ENCODE measurements around the gene NOVA1.

The NOVA1 gene

GRCh38 chr14:26526137-26526536, 71.7 kb downstream of the NOVA1 start:
- TF ChIP-seq PATZ1 (CRISPR knock-in tag; IDR thresholded peaks at IDR 0.05; ENCODE audit: borderline replicate concordance): no peak
- no peak for TF ChIP-seq TOX (CRISPR knock-in tag; IDR thresholded peaks at IDR 0.05; ENCODE audit: borderline replicate concordance)
- no peak for TF ChIP-seq BACH2 (CRISPR knock-in tag; IDR thresholded peaks at IDR 0.05; ENCODE audit: borderline replicate concordance)
- TF ChIP-seq ZNF8 (CRISPR knock-in tag; IDR thresholded peaks at IDR 0.05): no peak
- TF ChIP-seq ZFP30 (CRISPR knock-in tag; IDR thresholded peaks at IDR 0.05): no peak
- no peak for TF ChIP-seq ZFP3 (CRISPR knock-in tag; IDR thresholded peaks at IDR 0.05)
- peak; percentile 52 for TF ChIP-seq ISL1 (CRISPR knock-in tag; IDR thresholded peaks at IDR 0.05)
- ATAC-seq: no peak

GRCh38 chr14:26525085-26525484, 72.7 kb downstream of the NOVA1 start:
- TF ChIP-seq TCF4 (CRISPR knock-in tag; IDR thresholded peaks at IDR 0.05; ENCODE audit: borderline replicate concordance) (peak; percentile 75; the same call in 1 of the 2 replicates), CSDC2 (CRISPR knock-in tag; IDR thresholded peaks at IDR 0.05) (no peak)
- no peak for ATAC-seq

DNA sequence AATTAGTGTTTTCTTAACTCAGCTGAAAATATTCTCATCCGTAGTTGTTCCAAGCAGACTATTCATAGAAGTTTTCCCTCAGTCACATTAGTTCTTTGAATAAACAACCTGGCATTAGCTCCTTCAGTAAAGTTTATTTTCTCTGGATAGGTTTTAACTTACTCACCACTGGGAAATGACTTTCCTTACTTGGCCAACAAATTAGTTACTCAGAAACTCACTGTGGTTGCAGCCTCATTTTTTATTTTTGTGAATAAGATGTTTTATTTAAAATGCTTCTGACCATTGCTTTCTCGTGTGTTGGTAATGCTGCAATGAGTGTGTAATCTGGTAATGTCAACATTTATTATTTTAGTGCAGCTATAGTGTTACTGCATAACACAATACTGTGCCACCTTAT, 74.9 kb downstream of the NOVA1 start:
- TF ChIP-seq, protein P1, sequence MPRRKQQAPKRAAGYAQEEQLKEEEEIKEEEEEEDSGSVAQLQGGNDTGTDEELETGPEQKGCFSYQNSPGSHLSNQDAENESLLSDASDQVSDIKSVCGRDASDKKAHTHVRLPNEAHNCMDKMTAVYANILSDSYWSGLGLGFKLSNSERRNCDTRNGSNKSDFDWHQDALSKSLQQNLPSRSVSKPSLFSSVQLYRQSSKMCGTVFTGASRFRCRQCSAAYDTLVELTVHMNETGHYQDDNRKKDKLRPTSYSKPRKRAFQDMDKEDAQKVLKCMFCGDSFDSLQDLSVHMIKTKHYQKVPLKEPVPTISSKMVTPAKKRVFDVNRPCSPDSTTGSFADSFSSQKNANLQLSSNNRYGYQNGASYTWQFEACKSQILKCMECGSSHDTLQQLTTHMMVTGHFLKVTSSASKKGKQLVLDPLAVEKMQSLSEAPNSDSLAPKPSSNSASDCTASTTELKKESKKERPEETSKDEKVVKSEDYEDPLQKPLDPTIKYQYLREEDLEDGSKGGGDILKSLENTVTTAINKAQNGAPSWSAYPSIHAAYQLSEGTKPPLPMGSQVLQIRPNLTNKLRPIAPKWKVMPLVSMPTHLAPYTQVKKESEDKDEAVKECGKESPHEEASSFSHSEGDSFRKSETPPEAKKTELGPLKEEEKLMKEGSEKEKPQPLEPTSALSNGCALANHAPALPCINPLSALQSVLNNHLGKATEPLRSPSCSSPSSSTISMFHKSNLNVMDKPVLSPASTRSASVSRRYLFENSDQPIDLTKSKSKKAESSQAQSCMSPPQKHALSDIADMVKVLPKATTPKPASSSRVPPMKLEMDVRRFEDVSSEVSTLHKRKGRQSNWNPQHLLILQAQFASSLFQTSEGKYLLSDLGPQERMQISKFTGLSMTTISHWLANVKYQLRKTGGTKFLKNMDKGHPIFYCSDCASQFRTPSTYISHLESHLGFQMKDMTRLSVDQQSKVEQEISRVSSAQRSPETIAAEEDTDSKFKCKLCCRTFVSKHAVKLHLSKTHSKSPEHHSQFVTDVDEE (CRISPR knock-in tag; IDR thresholded peaks at IDR 0.05): no peak
- TF ChIP-seq CSRNP3 (CRISPR knock-in tag; IDR thresholded peaks at IDR 0.05) (no peak), TCF4 (CRISPR knock-in tag; IDR thresholded peaks at IDR 0.05; ENCODE audit: borderline replicate concordance) (no peak), SNAI2 (CRISPR knock-in tag; IDR thresholded peaks at IDR 0.05) (no peak), ARNTL (CRISPR knock-in tag; IDR thresholded peaks at IDR 0.05; ENCODE audit: borderline replicate concordance, low read depth) (no peak), PATZ1 (CRISPR knock-in tag; IDR thresholded peaks at IDR 0.05; ENCODE audit: borderline replicate concordance) (no peak), ZFP30 (CRISPR knock-in tag; IDR thresholded peaks at IDR 0.05) (no peak), RARB (CRISPR knock-in tag; IDR thresholded peaks at IDR 0.05) (no peak), ISL1 (CRISPR knock-in tag; IDR thresholded peaks at IDR 0.05) (no peak)
- no peak for ATAC-seq

DNA sequence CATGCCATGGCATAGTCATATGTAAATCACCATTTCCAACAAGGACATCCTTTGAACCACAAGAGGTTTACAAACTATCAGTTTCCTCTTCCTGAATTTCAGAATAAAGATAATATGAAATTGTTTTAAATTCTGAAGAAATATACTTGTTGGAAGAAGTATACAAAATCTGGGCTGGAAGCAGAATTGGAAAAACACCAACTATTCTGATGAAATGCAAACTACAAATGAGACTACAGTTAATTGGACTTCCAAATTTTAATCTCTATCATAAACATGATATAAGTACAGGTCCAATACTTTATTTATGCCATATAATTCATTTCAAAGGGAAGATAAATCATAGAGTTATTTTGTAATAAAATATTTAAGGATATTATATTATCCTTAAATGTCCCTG, 80.1 kb downstream of the NOVA1 start:
- no peak for ATAC-seq
- no peak for TF ChIP-seq ISL1 (CRISPR knock-in tag; IDR thresholded peaks at IDR 0.05)
- TF ChIP-seq PPARA (CRISPR knock-in tag; IDR thresholded peaks at IDR 0.05; ENCODE audit: borderline replicate concordance): no peak
- TF ChIP-seq CSDC2 (CRISPR knock-in tag; IDR thresholded peaks at IDR 0.05): no peak
- TF ChIP-seq PATZ1 (CRISPR knock-in tag; IDR thresholded peaks at IDR 0.05; ENCODE audit: borderline replicate concordance): no peak
- TF ChIP-seq BACH2 (CRISPR knock-in tag; IDR thresholded peaks at IDR 0.05; ENCODE audit: borderline replicate concordance): no peak
- TF ChIP-seq RARB (CRISPR knock-in tag; IDR thresholded peaks at IDR 0.05): no peak
- TF ChIP-seq GLIS3 (CRISPR knock-in tag; IDR thresholded peaks at IDR 0.05): no peak
- no peak for TF ChIP-seq ZFP3 (CRISPR knock-in tag; IDR thresholded peaks at IDR 0.05)
- TF ChIP-seq ARNTL (CRISPR knock-in tag; IDR thresholded peaks at IDR 0.05; ENCODE audit: borderline replicate concordance, low read depth): no peak
- TF ChIP-seq, protein P1 (CRISPR knock-in tag; IDR thresholded peaks at IDR 0.05): no peak
- no peak for TF ChIP-seq CSRNP3 (CRISPR knock-in tag; IDR thresholded peaks at IDR 0.05)
- TF ChIP-seq ZNF565 (CRISPR knock-in tag; conservative IDR thresholded peaks at IDR 0.05; ENCODE audit: low read depth): no peak
- TF ChIP-seq OSR1 (CRISPR knock-in tag; IDR thresholded peaks at IDR 0.05): no peak
- TF ChIP-seq ESRRG (CRISPR knock-in tag; IDR thresholded peaks at IDR 0.05): no peak
- no peak for TF ChIP-seq TCF4 (CRISPR knock-in tag; IDR thresholded peaks at IDR 0.05; ENCODE audit: borderline replicate concordance)
